GM23338 (cell line): ENCODE results near the gene BFSP2. TPM values are rescaled to one million over a fixed set of nuclear protein-coding genes. Genes with fewer than 3 reads are reported as not detected.

Experiments used
- ATAC-seq: fragments of 200-7000 bp; cut with Tn5 transposase; 3 replicates; pipeline ENCODE4 v1.9.1; 2020
- DNase-seq: peaks from one replicate; pipeline ENCODE4 v3.0.0-alpha.2; 2015; ENCODE audit warnings: low spot score
- H2AFZ ChIP-seq: fragments of 200-600 bp; sonication (generic); 2 replicates; pipeline ENCODE4 v1.8.0; 2016; ENCODE audit warnings: antibody characterized with exemption, mild to moderate bottlenecking, moderate library complexity
- H3F3A ChIP-seq: fragments of 200-600 bp; sonication (generic); replicated peaks from 2 replicates; pipeline ENCODE4 v1.8.0; 2017; ENCODE audit warnings: antibody characterized with exemption, mixed run types, low read depth
- H3K27ac ChIP-seq: fragments of 200-600 bp; sonication (generic); 2 replicates; pipeline ENCODE4 v1.6.1; 2016; ENCODE audit warnings: low read depth
- H3K27me3 ChIP-seq: fragments of 200-600 bp; sonication (generic); 2 replicates; pipeline ENCODE4 v1.8.0; 2016; ENCODE audit warnings: mild to moderate bottlenecking, mixed run types, moderate library complexity; ENCODE audit not compliant: insufficient read depth
- H3K36me3 ChIP-seq: fragments of 200-600 bp; sonication (generic); 2 replicates; pipeline ENCODE4 v1.8.0; 2016; ENCODE audit warnings: mild to moderate bottlenecking; ENCODE audit not compliant: insufficient read depth
- H3K4me1 ChIP-seq: fragments of 200-600 bp; sonication (generic); 2 replicates; pipeline ENCODE4 v1.8.0; 2016; ENCODE audit warnings: mild to moderate bottlenecking, moderate library complexity; ENCODE audit not compliant: insufficient read depth
- H3K4me2 ChIP-seq: fragments of 200-600 bp; sonication (generic); 2 replicates; pipeline ENCODE4 v1.7.1; 2017; ENCODE audit warnings: mixed run types
- H3K4me3 ChIP-seq: fragments of 200-600 bp; sonication (generic); 2 replicates; pipeline ENCODE4 v1.6.1; 2016; ENCODE audit warnings: mixed run types
- H3K79me2 ChIP-seq: fragments of 200-600 bp; sonication (generic); replicated peaks from 2 replicates; pipeline ENCODE4 v1.8.0; 2017; ENCODE audit warnings: mild to moderate bottlenecking; ENCODE audit not compliant: insufficient read depth
- H3K9me2 ChIP-seq: fragments of 200-600 bp; sonication (generic); 2 replicates; pipeline ENCODE4 v1.8.0; 2017; ENCODE audit not compliant: insufficient read depth
- H4K20me1 ChIP-seq: fragments of 200-600 bp; sonication (generic); replicated peaks from 2 replicates; pipeline ENCODE4 v1.8.0; 2017; ENCODE audit warnings: mild to moderate bottlenecking; ENCODE audit not compliant: insufficient read depth
- H3K27ac Mint-ChIP-seq: 2 replicates; pipeline ENCODE4 v1.8.0; 2020; ENCODE audit warnings: inconsistent platforms, mild to moderate bottlenecking, moderate library complexity, mixed read lengths
- H3K27me3 Mint-ChIP-seq: 3 replicates; pipeline ENCODE4 v1.8.0; 2022; ENCODE audit warnings: low read depth, mild to moderate bottlenecking, moderate library complexity, mixed read lengths, inconsistent platforms; ENCODE audit not compliant: insufficient read depth, poor library complexity
- H3K36me3 Mint-ChIP-seq: 3 replicates; pipeline ENCODE4 v1.8.0; 2021; ENCODE audit warnings: low read depth, mild to moderate bottlenecking, inconsistent platforms, moderate library complexity, mixed read lengths
- H3K4me1 Mint-ChIP-seq: 3 replicates; pipeline ENCODE4 v1.8.0; 2020; ENCODE audit warnings: mild to moderate bottlenecking, inconsistent platforms, mixed read lengths
- H3K4me3 Mint-ChIP-seq: 3 replicates; pipeline ENCODE4 v1.8.0; 2021; ENCODE audit warnings: moderate library complexity, mild to moderate bottlenecking, inconsistent platforms, mixed read lengths
- H3K9me3 Mint-ChIP-seq: 3 replicates; pipeline ENCODE4 v1.8.0; 2020; ENCODE audit warnings: moderate library complexity, mild to moderate bottlenecking, inconsistent platforms, mixed read lengths
- CREB1 ChIP-seq: fragments of 250-450 bp; sonication (Bioruptor Pico); IDR thresholded peaks from 2 replicates; pipeline ENCODE4 v1.5.0; 2020; ENCODE audit warnings: low read depth, mild to moderate bottlenecking, moderate library complexity
- EZH2 ChIP-seq: fragments of 200-600 bp; sonication (generic); IDR thresholded peaks from one replicate; pipeline ENCODE4 v1.8.0; 2017; ENCODE audit warnings: antibody characterized with exemption, mild to moderate bottlenecking, low read depth; ENCODE audit not compliant: unreplicated experiment
- EZH2phosphoT487 ChIP-seq: fragments of 200-600 bp; sonication (generic); IDR thresholded peaks from one replicate; pipeline ENCODE4 v1.8.1; 2018; ENCODE audit warnings: antibody characterized with exemption; ENCODE audit not compliant: unreplicated experiment
- JUNB ChIP-seq: IDR thresholded peaks from one replicate; pipeline ENCODE4 v1.6.1; 2016; ENCODE audit warnings: antibody characterized with exemption; ENCODE audit not compliant: unreplicated experiment
- NANOG ChIP-seq: IDR thresholded peaks from 2 replicates; pipeline ENCODE4 v1.6.1; 2016; ENCODE audit warnings: antibody characterized with exemption, borderline replicate concordance
- POLR2AphosphoS5 ChIP-seq: IDR thresholded peaks from 2 replicates; pipeline ENCODE4 v1.6.1; 2016; ENCODE audit warnings: antibody characterized with exemption, low read depth
- STAT1 ChIP-seq: IDR thresholded peaks from one replicate; pipeline ENCODE4 v1.6.1; 2016; ENCODE audit warnings: antibody characterized with exemption; ENCODE audit not compliant: unreplicated experiment
- ZNF114 ChIP-seq: fragments of 250-450 bp; sonication (Bioruptor Pico); IDR thresholded peaks from 2 replicates; pipeline ENCODE4 v1.5.0; 2020; ENCODE audit warnings: mild to moderate bottlenecking, moderate library complexity
- ZNF331 ChIP-seq: fragments of 250-450 bp; sonication (Bioruptor Pico); IDR thresholded peaks from 2 replicates; pipeline ENCODE4 v1.5.0; 2020; ENCODE audit warnings: low read depth, mild to moderate bottlenecking, moderate library complexity
- polyA plus RNA-seq: library from polyadenylated mRNA; unstranded; fragments of >200 nt; fragmentation: Nextera tagmentation; extraction: Ambion mirVana; gene quantifications from 2 replicates; pipeline ENCODE4 v1.2.1, GENCODE V29; 2016
- total RNA-seq: library from RNA; depleted of rRNA; stranded (reverse); fragments of >200 nt; shearing (Covaris generic); gene quantifications from 2 replicates; pipeline ENCODE4 v1.2.3, GENCODE V29; 2014
- TF ChIP-seq, protein P1 (sequence below), 2 experiments: fragments of 200-600 bp in 1 of 2; sonication (generic) in 1 of 2; conservative IDR thresholded peaks; 2 replicates each; pipeline versions ENCODE4 v1.5.1 to v1.6.1; 2016 to 2017; ENCODE audit warnings: antibody characterized with exemption in 2 of 2, low read depth in 2 of 2, mild to moderate bottlenecking in 2 of 2, moderate library complexity in 1 of 2
- TF ChIP-seq, protein P2 (sequence below): IDR thresholded peaks from 2 replicates; pipeline ENCODE4 v1.6.1; 2016; ENCODE audit warnings: antibody characterized with exemption
- TF ChIP-seq, protein P3 (sequence below): IDR thresholded peaks from one replicate; pipeline ENCODE4 v1.6.1; 2018; ENCODE audit warnings: antibody characterized with exemption; ENCODE audit not compliant: unreplicated experiment

Gene BFSP2
- total and polyA plus RNA-seq, 2 experiments from 2014 or later: not detected

DNA sequence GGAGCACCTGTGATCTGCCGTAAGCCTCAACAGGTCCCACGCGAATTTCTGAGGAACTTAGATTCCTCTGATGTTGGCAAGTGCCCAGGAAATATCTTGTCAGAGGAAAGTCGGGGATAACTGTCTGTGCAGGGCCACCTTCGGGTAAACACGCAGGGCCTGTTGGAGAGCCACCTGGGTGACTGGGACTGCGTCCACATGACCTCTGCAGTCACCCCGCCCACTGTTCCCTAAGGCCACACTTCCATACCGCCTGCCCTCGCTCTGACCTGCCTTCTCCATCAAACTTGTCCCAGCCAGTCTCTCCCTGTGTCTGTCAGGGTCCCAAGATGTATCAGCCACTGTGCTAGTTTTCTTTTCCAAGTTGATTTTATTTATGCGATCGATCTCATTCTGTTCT is 28.7 kb downstream of the BFSP2 start (continued):
- TF ChIP-seq, protein P1, sequence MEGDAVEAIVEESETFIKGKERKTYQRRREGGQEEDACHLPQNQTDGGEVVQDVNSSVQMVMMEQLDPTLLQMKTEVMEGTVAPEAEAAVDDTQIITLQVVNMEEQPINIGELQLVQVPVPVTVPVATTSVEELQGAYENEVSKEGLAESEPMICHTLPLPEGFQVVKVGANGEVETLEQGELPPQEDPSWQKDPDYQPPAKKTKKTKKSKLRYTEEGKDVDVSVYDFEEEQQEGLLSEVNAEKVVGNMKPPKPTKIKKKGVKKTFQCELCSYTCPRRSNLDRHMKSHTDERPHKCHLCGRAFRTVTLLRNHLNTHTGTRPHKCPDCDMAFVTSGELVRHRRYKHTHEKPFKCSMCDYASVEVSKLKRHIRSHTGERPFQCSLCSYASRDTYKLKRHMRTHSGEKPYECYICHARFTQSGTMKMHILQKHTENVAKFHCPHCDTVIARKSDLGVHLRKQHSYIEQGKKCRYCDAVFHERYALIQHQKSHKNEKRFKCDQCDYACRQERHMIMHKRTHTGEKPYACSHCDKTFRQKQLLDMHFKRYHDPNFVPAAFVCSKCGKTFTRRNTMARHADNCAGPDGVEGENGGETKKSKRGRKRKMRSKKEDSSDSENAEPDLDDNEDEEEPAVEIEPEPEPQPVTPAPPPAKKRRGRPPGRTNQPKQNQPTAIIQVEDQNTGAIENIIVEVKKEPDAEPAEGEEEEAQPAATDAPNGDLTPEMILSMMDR (conservative IDR thresholded peaks at IDR 0.05; ENCODE audit: low read depth in 2 of 2): no peak
- TF ChIP-seq ZNF331: no peak
- no peak for TF ChIP-seq NANOG
- TF ChIP-seq, protein P2, sequence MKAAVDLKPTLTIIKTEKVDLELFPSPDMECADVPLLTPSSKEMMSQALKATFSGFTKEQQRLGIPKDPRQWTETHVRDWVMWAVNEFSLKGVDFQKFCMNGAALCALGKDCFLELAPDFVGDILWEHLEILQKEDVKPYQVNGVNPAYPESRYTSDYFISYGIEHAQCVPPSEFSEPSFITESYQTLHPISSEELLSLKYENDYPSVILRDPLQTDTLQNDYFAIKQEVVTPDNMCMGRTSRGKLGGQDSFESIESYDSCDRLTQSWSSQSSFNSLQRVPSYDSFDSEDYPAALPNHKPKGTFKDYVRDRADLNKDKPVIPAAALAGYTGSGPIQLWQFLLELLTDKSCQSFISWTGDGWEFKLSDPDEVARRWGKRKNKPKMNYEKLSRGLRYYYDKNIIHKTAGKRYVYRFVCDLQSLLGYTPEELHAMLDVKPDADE: no peak

DNA sequence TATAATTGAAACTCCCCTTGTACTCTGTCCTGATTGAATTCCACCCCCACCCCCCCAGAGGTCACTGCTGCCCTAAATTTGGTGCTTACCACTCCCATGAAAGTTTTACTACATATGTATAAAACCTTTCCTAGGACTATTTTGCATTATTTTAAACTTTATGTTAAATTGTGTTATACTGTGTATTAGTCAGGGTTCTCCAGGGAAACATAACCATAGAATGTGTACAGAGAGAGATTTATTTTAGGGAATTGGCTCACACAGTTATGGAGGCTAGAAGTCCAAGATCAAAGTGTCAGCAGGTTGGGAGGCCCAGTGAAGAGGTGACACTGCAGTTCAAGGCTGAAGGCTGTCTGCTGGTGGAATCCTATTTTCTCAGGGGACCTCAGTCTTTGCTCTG is 29.2 kb downstream of the BFSP2 start:
- Histone ChIP-seq H3K36me3 (no peaks in the 10 kb centered on the region), H3K79me2 (no peaks in the 10 kb centered on the region), H4K20me1 (no peaks in the 10 kb centered on the region), H3K27ac (no peak overlapping the region), H2AFZ (no peak overlapping the region), H3K4me2 (no peak overlapping the region), H3F3A (no peaks in the 10 kb centered on the region), H3K27me3 (no peaks in the 10 kb centered on the region), H3K4me3 (no peak overlapping the region), H3K9me2 (no peaks in the 10 kb centered on the region), H3K4me1 (no peaks in the 10 kb centered on the region; the same call in 1 of the 2 replicates)
- H3K4me3 Mint-ChIP-seq: no peak overlapping the region
- ATAC-seq (no peak), DNase-seq (no peak)
- H3K27me3 Mint-ChIP-seq: peaks cover 6% of the 10 kb centered on the region
- no peaks in the 10 kb centered on the region for H3K36me3 Mint-ChIP-seq
- no peaks in the 10 kb centered on the region for H3K9me3 Mint-ChIP-seq
- 0 out of 3 replicates have a peak, but pooled peaks cover 3% of the 10 kb centered on the region for H3K4me1 Mint-ChIP-seq
- no peak overlapping the region for H3K27ac Mint-ChIP-seq
- TF ChIP-seq, protein P3, sequence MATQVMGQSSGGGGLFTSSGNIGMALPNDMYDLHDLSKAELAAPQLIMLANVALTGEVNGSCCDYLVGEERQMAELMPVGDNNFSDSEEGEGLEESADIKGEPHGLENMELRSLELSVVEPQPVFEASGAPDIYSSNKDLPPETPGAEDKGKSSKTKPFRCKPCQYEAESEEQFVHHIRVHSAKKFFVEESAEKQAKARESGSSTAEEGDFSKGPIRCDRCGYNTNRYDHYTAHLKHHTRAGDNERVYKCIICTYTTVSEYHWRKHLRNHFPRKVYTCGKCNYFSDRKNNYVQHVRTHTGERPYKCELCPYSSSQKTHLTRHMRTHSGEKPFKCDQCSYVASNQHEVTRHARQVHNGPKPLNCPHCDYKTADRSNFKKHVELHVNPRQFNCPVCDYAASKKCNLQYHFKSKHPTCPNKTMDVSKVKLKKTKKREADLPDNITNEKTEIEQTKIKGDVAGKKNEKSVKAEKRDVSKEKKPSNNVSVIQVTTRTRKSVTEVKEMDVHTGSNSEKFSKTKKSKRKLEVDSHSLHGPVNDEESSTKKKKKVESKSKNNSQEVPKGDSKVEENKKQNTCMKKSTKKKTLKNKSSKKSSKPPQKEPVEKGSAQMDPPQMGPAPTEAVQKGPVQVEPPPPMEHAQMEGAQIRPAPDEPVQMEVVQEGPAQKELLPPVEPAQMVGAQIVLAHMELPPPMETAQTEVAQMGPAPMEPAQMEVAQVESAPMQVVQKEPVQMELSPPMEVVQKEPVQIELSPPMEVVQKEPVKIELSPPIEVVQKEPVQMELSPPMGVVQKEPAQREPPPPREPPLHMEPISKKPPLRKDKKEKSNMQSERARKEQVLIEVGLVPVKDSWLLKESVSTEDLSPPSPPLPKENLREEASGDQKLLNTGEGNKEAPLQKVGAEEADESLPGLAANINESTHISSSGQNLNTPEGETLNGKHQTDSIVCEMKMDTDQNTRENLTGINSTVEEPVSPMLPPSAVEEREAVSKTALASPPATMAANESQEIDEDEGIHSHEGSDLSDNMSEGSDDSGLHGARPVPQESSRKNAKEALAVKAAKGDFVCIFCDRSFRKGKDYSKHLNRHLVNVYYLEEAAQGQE: no peak
- TF ChIP-seq EZH2phosphoT487 (no peak), EZH2 (no peak), POLR2AphosphoS5 (no peak), STAT1 (no peak), ZNF114 (CRISPR knock-in tag) (no peak), ZNF331 (no peak), JUNB (no peak), CREB1 (CRISPR knock-in tag) (no peak), NANOG (no peak)
- TF ChIP-seq, protein P1 (conservative IDR thresholded peaks at IDR 0.05; ENCODE audit: low read depth in 2 of 2): no peak
